AG04449 (cell line): ENCODE measurements around the gene CLCN7.

Experiments
- CTCF ChIA-PET: fragments of 350-600 bp; formaldehyde crosslinking; extraction: SDS; loops from one replicate; lab custom pipeline; 2021; ENCODE audit warnings: antibody characterized with exemption; lab: Yijun Ruan, JAX
- POLR2A ChIA-PET: fragments of 400-600, 350-600 bp; formaldehyde crosslinking; extraction: SDS; loops from one replicate; lab custom pipeline; 2020; ENCODE audit warnings: antibody characterized with exemption, inconsistent platforms; lab: Yijun Ruan, JAX
- DNase-seq: peaks from one replicate; pipeline ENCODE4 v3.0.0-alpha.2; 2010; ENCODE audit warnings: low read depth, low spot score
- H3K4me3 ChIP-seq: 2 replicates; pipeline ENCODE4 v1.5.1; 2011; ENCODE audit warnings: low read depth, mild to moderate bottlenecking, control low read depth, low read length
- CTCF ChIP-seq: IDR thresholded peaks from one replicate; pipeline ENCODE4 v1.5.1; 2011; ENCODE audit warnings: mild to moderate bottlenecking, moderate library complexity, low read length, control low read depth, inconsistent platforms; ENCODE audit not compliant: insufficient read depth; ENCODE audit errors: missing control alignments

Gene CLCN7

DNA sequence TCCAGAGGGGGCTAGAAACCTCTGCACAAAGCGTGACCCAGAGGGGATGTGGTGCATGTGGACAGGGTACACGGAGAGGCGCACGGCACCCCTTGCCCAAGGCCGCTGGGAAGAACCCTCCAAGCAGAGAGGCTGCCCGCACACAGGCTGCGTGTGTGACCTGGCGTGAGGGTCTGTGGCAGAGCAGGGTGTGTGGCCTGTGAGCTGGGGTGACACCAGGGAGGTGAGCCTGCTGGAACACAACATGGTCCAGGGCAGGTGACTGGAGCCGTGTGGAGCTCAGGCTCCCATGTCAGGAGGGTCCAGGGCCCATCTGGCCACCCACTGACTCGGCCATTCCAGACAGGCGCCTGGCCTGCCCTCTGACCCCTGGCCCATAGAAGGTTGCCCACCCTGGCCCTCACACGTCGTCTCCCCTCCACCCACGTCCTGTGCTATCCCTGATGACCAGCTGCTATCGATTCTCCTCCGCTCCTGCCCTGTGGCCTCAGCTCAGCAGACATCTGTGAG lies 43.9 kb upstream of the CLCN7 start:
- no peak for DNase-seq
- ChIA-PET POLR2A (no interaction called here), CTCF (no interaction called here)
- no peak for TF ChIP-seq CTCF
- no peak overlapping the region for H3K4me3 ChIP-seq

GRCh38 chr16:1514507-1514906 lies 39.7 kb upstream of the CLCN7 start:
- TF ChIP-seq CTCF, result no peak
- ChIA-PET POLR2A (no interaction called here), CTCF (interaction anchor here (0.9 to 1.6 kb wide), 2 partner anchors 9 to 191 kb away, joined by 4 read pairs; partner anchors contain the start of gene MAPK8IP3)
- H3K4me3 ChIP-seq, result no peak overlapping the region
- DNase-seq, result no peak

- no peak overlapping the region for H3K4me3 ChIP-seq
- no peak for TF ChIP-seq CTCF
- DNase-seq, result no peak
- POLR2A ChIA-PET, result interaction anchor here (1.3 kb wide), 1 partner anchor 21 kb away, joined by 3 read pairs; the partner anchor contains the start of gene TMEM204
- CTCF ChIA-PET, result interaction anchor here (1.3 kb wide), 1 partner anchor 96 kb away, joined by 3 read pairs; no protein-coding TSS in a partner anchor
These were observed 37.9 kb upstream of the CLCN7 start for GRCh38 chr16:1512774-1513173.

DNA sequence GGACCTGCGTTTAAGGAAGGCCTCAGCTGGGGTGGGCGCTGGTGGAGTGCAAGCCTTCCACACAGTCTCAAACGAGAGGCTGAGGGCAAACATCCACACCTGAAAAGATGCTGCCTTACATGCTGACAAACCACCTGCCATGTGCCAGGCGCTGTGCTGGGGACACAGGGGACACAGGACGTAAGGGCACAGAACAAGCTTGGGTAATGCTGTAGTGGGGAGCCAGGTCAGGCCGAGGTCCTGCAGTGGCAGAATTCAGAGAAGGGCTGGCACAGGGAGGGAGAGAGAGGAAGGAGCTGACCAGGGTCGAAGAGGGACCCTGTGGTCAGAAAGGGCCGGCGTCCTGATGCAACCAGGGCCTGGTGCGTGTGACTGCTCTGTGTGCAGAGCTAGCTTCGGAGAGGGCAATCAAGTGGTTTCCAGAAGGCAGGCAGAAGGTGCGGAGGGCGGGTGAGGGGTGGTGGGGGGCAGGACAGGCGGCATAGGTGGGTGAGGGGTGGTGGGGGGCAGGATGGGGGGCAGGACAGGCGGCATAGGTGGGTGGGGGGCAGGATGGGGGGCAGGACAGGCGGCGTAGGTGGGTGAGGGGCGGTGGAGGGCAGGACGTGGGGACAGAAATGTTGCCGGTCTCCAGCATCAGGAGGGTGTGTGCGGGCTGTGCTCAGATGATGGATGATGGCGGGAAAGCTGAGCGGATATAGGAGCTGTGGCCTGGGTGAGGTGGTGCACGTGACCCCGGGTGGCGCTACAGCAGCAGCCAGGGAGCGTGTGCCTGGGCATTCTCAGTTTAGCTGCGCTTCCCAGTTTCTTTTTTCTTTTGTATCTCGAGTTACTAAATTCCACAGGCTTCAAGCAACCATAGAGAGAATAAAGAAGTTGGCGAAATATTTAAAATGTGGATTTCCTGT lies 37.1 kb upstream of the CLCN7 start:
- no peak for DNase-seq
- TF ChIP-seq CTCF, result no peak
- ChIA-PET CTCF (interaction anchor here (1.3 kb wide), 1 partner anchor 97 kb away, joined by 3 read pairs; no protein-coding TSS in a partner anchor), POLR2A (interaction anchor here (0.6 to 1.3 kb wide), 2 partner anchors 21 to 458 kb away, joined by 3 read pairs; partner anchors contain the start of gene TMEM204)
- no peak overlapping the region for H3K4me3 ChIP-seq

GRCh38 chr16:1510941-1511351 lies 36.1 kb upstream of the CLCN7 start:
- no peak for TF ChIP-seq CTCF
- no peak for DNase-seq
- H3K4me3 ChIP-seq, result no peak overlapping the region
- ChIA-PET POLR2A (no interaction called here), CTCF (no interaction called here)

DNA sequence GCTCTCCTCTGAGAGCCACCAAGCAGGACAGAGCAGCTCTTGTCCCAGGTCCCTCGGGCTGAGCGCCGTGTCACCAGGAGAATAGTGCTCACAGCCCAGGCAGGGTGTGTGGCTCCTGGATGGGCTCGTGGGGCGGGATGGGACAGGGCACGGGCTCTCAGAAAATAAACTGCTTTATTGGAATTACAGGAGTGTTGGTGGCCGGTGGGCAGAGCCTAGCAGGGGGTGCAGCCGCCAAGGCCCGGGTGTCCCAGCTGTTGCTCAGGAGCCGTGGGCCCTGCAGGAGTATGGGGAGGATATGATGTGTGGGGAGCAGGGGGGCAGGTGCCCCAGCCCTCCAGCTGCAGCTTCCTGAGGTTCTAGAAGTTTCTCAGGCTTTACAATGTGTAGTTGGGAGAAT lies 35.4 kb upstream of the CLCN7 start:
- no peak for TF ChIP-seq CTCF
- POLR2A ChIA-PET, result no interaction called here
- CTCF ChIA-PET, result no interaction called here
- H3K4me3 ChIP-seq, result no peak overlapping the region
- no peak for DNase-seq
